Suprapubic skin (tissue), 4 donors: ENCODE measurements around the gene CAAP1.

Experiments used
- EP300 ChIP-seq: sonication (generic); formaldehyde crosslinking; IDR thresholded peaks from one replicate; pipeline ENCODE4 v1.6.1; 2017; ENCODE audit warnings: antibody characterized with exemption
- POLR2A ChIP-seq, 2 donors: fragments of 450-650 bp; IDR thresholded peaks; one replicate each; pipeline ENCODE4 v1.6.1; 2017; ENCODE audit warnings: antibody characterized with exemption in 2 of 2, mild to moderate bottlenecking in 2 of 2, moderate library complexity in 2 of 2
- POLR2AphosphoS5 ChIP-seq, 3 donors: sonication (generic); formaldehyde crosslinking; IDR thresholded peaks; one replicate each; pipeline ENCODE4 v1.6.1; 2017; ENCODE audit warnings: antibody characterized with exemption in 3 of 3
- TF ChIP-seq, protein P1 (sequence below), 2 donors: fragments of 200-600 bp in 1 of 2; fragments of 450-650 bp in 1 of 2; sonication (generic) in 1 of 2; IDR thresholded peaks; one replicate each; pipeline ENCODE4 v1.5.1; 2016 to 2019; ENCODE audit warnings: antibody characterized with exemption in 2 of 2, mild to moderate bottlenecking in 1 of 2, moderate library complexity in 1 of 2

DNA sequence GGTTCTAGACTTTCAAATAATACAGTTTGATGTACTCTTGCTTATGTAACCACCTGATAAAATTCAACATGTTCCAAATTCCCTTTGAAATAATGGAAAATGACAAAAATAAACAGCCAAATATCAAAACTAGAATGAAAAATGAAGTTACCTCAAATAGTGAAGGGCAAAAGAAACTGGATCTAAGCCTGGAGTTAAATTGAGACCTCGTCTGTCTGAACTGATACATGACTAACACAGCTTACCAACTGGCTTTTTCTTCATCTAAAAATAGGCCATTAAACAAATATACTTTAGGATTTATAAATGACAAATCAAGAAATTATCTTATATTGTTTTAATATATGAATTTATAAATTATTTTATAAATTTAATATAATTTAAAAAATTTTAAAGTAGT lies 12.1 kb upstream of the CAAP1 start:
- TF ChIP-seq, protein P1, sequence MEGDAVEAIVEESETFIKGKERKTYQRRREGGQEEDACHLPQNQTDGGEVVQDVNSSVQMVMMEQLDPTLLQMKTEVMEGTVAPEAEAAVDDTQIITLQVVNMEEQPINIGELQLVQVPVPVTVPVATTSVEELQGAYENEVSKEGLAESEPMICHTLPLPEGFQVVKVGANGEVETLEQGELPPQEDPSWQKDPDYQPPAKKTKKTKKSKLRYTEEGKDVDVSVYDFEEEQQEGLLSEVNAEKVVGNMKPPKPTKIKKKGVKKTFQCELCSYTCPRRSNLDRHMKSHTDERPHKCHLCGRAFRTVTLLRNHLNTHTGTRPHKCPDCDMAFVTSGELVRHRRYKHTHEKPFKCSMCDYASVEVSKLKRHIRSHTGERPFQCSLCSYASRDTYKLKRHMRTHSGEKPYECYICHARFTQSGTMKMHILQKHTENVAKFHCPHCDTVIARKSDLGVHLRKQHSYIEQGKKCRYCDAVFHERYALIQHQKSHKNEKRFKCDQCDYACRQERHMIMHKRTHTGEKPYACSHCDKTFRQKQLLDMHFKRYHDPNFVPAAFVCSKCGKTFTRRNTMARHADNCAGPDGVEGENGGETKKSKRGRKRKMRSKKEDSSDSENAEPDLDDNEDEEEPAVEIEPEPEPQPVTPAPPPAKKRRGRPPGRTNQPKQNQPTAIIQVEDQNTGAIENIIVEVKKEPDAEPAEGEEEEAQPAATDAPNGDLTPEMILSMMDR (IDR thresholded peaks at IDR 0.05), result no peak
- TF ChIP-seq POLR2AphosphoS5 (IDR thresholded peaks at IDR 0.05), result no peak
- no peak for TF ChIP-seq EP300
- no peak for TF ChIP-seq POLR2A (IDR thresholded peaks at IDR 0.05)
